GM12878 (cell line): Measurements from ENCODE around the gene XIRP1. TPM values are rescaled to one million over a fixed set of nuclear protein-coding genes. Genes with fewer than 3 reads are reported as not detected.
A peak's percentile ranks its signal among the peaks of the same experiment; 100 is the strongest.

ENCODE experiments used
- ATAC-seq: fragments of 200-7000 bp; cut with Tn5 transposase; 3 replicates; pipeline ENCODE4 v1.9.1; 2020; ENCODE audit warnings: mild to moderate bottlenecking, moderate library complexity
- BruUV-seq: library from RNA; stranded (reverse); fragments of 400-500 nt; replicated peaks from 2 replicates; lab custom pipeline; 2021; lab: Mats Ljungman, UMichigan
- CTCF ChIA-PET: fragments of 300-600 bp; sonication (Branson Sonifier 250); formaldehyde crosslinking; extraction: SDS; loops from one replicate; lab custom pipeline; 2021; ENCODE audit warnings: inconsistent platforms; lab: Yijun Ruan, JAX
- POLR2A ChIA-PET: fragments of 350-600 bp; formaldehyde crosslinking; extraction: SDS; loops from one replicate; lab custom pipeline; 2021; ENCODE audit warnings: inconsistent platforms; lab: Charles Lee
- RAD21 ChIA-PET: fragments of 300-600 bp; sonication (Branson Sonifier 250); formaldehyde crosslinking; loops from one replicate; lab custom pipeline; 2023; ENCODE audit warnings: antibody characterized with exemption; ENCODE audit not compliant: unreplicated experiment; lab: Charles Lee
- SMC1A ChIA-PET: fragments of 300-600 bp; sonication (Branson Sonifier 250); formaldehyde crosslinking; loops from one replicate; lab custom pipeline; 2023; ENCODE audit not compliant: unreplicated experiment, uncharacterized antibody; lab: Charles Lee
- DNase-seq: peaks from one replicate; pipeline ENCODE4 v3.0.0-alpha.2; 2011; ENCODE audit warnings: low read depth, low spot score
- FAIRE-seq: peaks from 3 replicates; lab custom pipeline; 2011; peaks lifted over from hg19 to GRCh38; lab: Jason Lieb, UNC
- H2AFZ ChIP-seq: 2 replicates; pipeline ENCODE4 v1.6.0; 2011; ENCODE audit warnings: low read depth, low read length, control low read depth; ENCODE audit not compliant: control insufficient read depth
- H3K27ac ChIP-seq: 2 replicates; pipeline ENCODE4 v1.5.1; 2011; ENCODE audit warnings: control low read depth; ENCODE audit not compliant: control insufficient read depth, insufficient read depth
- H3K27me3 ChIP-seq, 2 experiments: replicated peaks in 1 of 2; 2 replicates each; pipeline versions ENCODE4 v1.6.0 to v1.6.1; 2011; ENCODE audit warnings: low read length in 1 of 2; ENCODE audit not compliant: control insufficient read depth in 2 of 2, insufficient read depth in 2 of 2
- H3K36me3 ChIP-seq, 2 experiments: 2 replicates each; pipeline ENCODE4 v1.5.1; 2011; ENCODE audit warnings: low read length in 1 of 2; ENCODE audit not compliant: control insufficient read depth in 2 of 2, insufficient read depth in 2 of 2
- H3K4me1 ChIP-seq: 2 replicates; pipeline ENCODE4 v1.6.1; 2011; ENCODE audit warnings: mild to moderate bottlenecking, low read length, moderate library complexity, mixed read lengths; ENCODE audit not compliant: control insufficient read depth, insufficient read depth
- H3K4me2 ChIP-seq: 2 replicates; pipeline ENCODE4 v1.6.0; 2011; ENCODE audit warnings: control low read depth; ENCODE audit not compliant: control insufficient read depth, insufficient read depth
- H3K4me3 ChIP-seq: fragments of 200-600 bp; sonication (generic); 2 replicates; pipeline ENCODE4 v1.5.1; 2016
- H3K79me2 ChIP-seq: 2 replicates; pipeline ENCODE4 v1.6.0; 2011; ENCODE audit warnings: low read length; ENCODE audit not compliant: control insufficient read depth, insufficient read depth
- H3K9ac ChIP-seq: 2 replicates; pipeline ENCODE4 v1.8.0; 2011; ENCODE audit warnings: low read length, control low read depth, mixed read lengths; ENCODE audit not compliant: control insufficient read depth, insufficient read depth
- H3K9me3 ChIP-seq: replicated peaks from 3 replicates; pipeline ENCODE4 v1.5.1; 2011; ENCODE audit warnings: mild to moderate bottlenecking, low read length; ENCODE audit not compliant: control insufficient read depth, insufficient read depth
- H4K20me1 ChIP-seq: 2 replicates; pipeline ENCODE4 v1.6.0; 2011; ENCODE audit not compliant: control insufficient read depth, insufficient read depth
- CBX5 ChIP-seq: sonication (generic); IDR thresholded peaks from 2 replicates; pipeline ENCODE4 v1.6.1; 2016; ENCODE audit warnings: low read depth, moderate library complexity, mild to moderate bottlenecking, inconsistent platforms
- DPF2 ChIP-seq: fragments of 450-650 bp; IDR thresholded peaks from 2 replicates; pipeline ENCODE4 v1.6.1; 2017; ENCODE audit warnings: mild to moderate bottlenecking
- GATAD2B ChIP-seq: fragments of 450-650 bp; conservative IDR thresholded peaks from 2 replicates; pipeline ENCODE4 v1.6.1; 2017; ENCODE audit warnings: low read depth, mild to moderate bottlenecking, moderate library complexity
- HDAC6 ChIP-seq: fragments of 200-600 bp; sonication (generic); IDR thresholded peaks from one replicate; pipeline ENCODE4 v1.8.0; 2017; ENCODE audit warnings: antibody characterized with exemption; ENCODE audit not compliant: unreplicated experiment
- LARP7 ChIP-seq: fragments of 450-650 bp; IDR thresholded peaks from 2 replicates; pipeline ENCODE4 v1.6.1; 2017; ENCODE audit warnings: mild to moderate bottlenecking
- NRF1 ChIP-seq: conservative IDR thresholded peaks from 2 replicates; pipeline ENCODE4 v1.6.1; 2011; ENCODE audit warnings: mild to moderate bottlenecking, low read depth, low read length, improper control_type of control experiment
- SIN3A ChIP-seq: IDR thresholded peaks from 2 replicates; pipeline ENCODE4 v1.6.1; 2012; ENCODE audit warnings: low read depth, low read length, improper control_type of control experiment
- SUPT20H ChIP-seq: IDR thresholded peaks from 2 replicates; pipeline ENCODE4 v1.6.1; 2011; ENCODE audit warnings: low read depth, mild to moderate bottlenecking, low read length, moderate library complexity, borderline replicate concordance; ENCODE audit not compliant: control insufficient read depth
- TCF3 ChIP-seq: IDR thresholded peaks from 2 replicates; pipeline ENCODE4 v1.6.1; 2012; ENCODE audit warnings: low read depth, mild to moderate bottlenecking, low read length, borderline replicate concordance; ENCODE audit not compliant: insufficient read depth
- TCF7 ChIP-seq: IDR thresholded peaks from 2 replicates; pipeline ENCODE4 v1.6.1; 2014; ENCODE audit warnings: antibody characterized with exemption, borderline replicate concordance
- WGBS: methylation state at CpG from one replicate; pipeline ENCODE4 v1.1.6; 2016; ENCODE audit warnings: low lambda C conversion rate; ENCODE audit not compliant: insufficient replicate concordance, insufficient coverage; ENCODE audit errors: missing lambda C conversion rate; 5-methylcytosine and 5-hydroxymethylcytosine counted together
- in situ Hi-C: fragments of 300-500 bp; cut with MboI; formaldehyde crosslinking; loops from 9 replicates; pipeline ENCODE4 v1.14.3; 2018; ENCODE audit warnings: mixed read lengths
- intact Hi-C: fragments of 100-400 bp; cut with micrococcal nuclease; formaldehyde crosslinking; loops from one replicate; pipeline ENCODE4 v1.14.2; 2022; ENCODE audit not compliant: unreplicated experiment
- polyA plus RNA-seq, 11 experiments: library from polyadenylated mRNA; depleted of rRNA in 4 of 11; unstranded in 6 of 11; stranded (reverse) in 5 of 11; fragments of >200 nt; fragmentation: Nextera tagmentation in 4 of 11; fragmentation: Illumina TruSeq in 1 of 11; extraction: Ambion mirVana in 4 of 11; extraction: Trizol in 1 of 11; gene quantifications; 1 replicate in 1 of 11; 2 replicates in 10 of 11; pipeline versions ENCODE4 v1.2.1 to v1.2.3, GENCODE V29; 2011 to 2016; ENCODE audit warnings: inconsistent platforms in 2 of 11, missing spikeins in 2 of 11, low read depth in 1 of 11
- total RNA-seq, 4 experiments: library from RNA; depleted of rRNA in 3 of 4; stranded (reverse); fragments of >200 nt in 3 of 4; fragmentation: Illumina TruSeq in 1 of 4; extraction: Trizol in 1 of 4; gene quantifications; 2 replicates each; pipeline versions ENCODE4 v1.2.1 to v1.2.3, GENCODE V29; 2013 to 2021
- TF ChIP-seq, protein P1 (sequence below): fragments of 450-650 bp; IDR thresholded peaks from 2 replicates; pipeline ENCODE4 v1.6.1; 2016; ENCODE audit warnings: mild to moderate bottlenecking
- TF ChIP-seq, protein P2 (sequence below): fragments of 450-650 bp; IDR thresholded peaks from 2 replicates; pipeline ENCODE4 v1.6.1; 2016; ENCODE audit warnings: mild to moderate bottlenecking
- TF ChIP-seq, protein P3 (sequence below): IDR thresholded peaks from 2 replicates; pipeline ENCODE4 v1.6.1; 2012; ENCODE audit warnings: low read length, inconsistent platforms
- TF ChIP-seq, protein P4 (sequence below): IDR thresholded peaks from 2 replicates; pipeline ENCODE4 v1.6.1; 2011; ENCODE audit warnings: low read depth, mild to moderate bottlenecking, low read length, moderate library complexity, borderline replicate concordance; ENCODE audit errors: extremely low read depth
- TF ChIP-seq, protein P5 (sequence below): IDR thresholded peaks from 2 replicates; pipeline ENCODE4 v1.6.1; 2011; ENCODE audit warnings: borderline replicate concordance, low read depth, mild to moderate bottlenecking, moderate library complexity, low read length; ENCODE audit not compliant: insufficient read depth, poor library complexity, severe bottlenecking

The XIRP1 gene
- total and polyA plus RNA-seq, 10 of the 15 experiments (the other 5 are each of a cell fraction or from before 2014, with no cell fraction given), result 0.03 to 0.38 (median 0.08) TPM; not detected in 1

DNA sequence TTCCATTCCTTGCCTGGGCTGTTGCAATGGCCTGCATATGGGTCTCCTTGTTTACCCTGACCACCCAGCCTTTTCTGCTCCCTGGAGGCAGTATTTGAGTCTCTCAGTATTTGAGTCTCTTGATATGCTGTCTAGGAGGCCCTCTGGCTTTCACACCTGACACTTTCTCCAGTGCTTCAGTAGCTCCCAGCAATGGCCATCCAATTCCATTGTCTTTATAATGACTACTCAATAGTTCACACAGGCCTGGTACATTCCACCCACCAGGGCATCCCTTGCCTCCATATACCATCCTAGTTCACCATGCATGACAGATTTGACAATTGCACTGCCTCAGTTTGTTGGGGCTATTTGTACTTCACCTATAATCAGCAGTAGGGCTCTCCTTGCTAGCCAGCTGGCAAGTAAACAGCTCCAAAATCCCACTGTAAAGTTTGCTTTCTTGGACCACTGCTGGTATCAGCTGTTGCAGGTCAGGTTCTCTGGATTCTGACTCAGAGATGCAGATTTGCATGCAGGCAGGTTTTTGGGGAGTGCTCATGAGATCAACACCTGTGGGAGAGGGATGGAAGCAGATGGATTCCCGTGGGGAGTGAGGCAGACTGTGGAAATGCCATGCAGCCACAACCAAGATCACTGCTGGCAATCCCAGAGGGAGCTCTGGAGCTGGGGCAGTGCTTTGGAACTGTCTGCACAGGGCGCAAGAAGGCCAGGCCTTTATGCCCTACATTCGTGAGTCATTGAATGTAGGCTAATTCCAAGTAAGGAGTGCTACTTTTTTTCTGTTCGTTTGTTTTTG is 19.1 kb upstream of the XIRP1 start (continued):
- TF ChIP-seq, protein P1, sequence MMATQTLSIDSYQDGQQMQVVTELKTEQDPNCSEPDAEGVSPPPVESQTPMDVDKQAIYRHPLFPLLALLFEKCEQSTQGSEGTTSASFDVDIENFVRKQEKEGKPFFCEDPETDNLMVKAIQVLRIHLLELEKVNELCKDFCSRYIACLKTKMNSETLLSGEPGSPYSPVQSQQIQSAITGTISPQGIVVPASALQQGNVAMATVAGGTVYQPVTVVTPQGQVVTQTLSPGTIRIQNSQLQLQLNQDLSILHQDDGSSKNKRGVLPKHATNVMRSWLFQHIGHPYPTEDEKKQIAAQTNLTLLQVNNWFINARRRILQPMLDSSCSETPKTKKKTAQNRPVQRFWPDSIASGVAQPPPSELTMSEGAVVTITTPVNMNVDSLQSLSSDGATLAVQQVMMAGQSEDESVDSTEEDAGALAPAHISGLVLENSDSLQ, result no peak
- TF ChIP-seq, protein P2, sequence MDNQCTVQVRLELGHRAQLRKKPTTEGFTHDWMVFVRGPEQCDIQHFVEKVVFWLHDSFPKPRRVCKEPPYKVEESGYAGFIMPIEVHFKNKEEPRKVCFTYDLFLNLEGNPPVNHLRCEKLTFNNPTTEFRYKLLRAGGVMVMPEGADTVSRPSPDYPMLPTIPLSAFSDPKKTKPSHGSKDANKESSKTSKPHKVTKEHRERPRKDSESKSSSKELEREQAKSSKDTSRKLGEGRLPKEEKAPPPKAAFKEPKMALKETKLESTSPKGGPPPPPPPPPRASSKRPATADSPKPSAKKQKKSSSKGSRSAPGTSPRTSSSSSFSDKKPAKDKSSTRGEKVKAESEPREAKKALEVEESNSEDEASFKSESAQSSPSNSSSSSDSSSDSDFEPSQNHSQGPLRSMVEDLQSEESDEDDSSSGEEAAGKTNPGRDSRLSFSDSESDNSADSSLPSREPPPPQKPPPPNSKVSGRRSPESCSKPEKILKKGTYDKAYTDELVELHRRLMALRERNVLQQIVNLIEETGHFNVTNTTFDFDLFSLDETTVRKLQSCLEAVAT, result no peak
- no peak for TF ChIP-seq LARP7
- TF ChIP-seq, all 136 proteins: peak for 0

DNA sequence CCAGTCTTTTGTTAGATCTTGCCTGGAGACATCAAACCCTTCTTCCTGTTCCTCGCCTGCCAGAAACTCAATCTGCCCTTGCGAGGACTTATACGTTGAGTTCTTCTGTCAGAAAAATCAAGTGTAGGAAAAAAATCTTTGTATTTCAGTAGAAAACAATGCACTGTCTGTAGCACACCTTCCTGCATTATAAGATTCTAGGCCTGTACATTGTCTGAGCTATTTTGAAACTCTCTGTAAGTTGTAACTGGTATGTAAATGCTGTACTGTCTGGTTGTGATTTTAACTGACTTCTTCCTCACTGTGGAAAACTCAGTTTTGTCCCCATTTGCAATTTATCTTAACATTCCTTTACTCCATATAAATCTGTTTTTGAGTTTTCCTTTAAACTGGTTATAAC is 17.7 kb upstream of the XIRP1 start:
- CTCF ChIA-PET, result interaction anchor here (1.0 to 15.1 kb wide), 5 partner anchors 19 to 168 kb away, joined by 3 to 389 read pairs (median 5); partner anchors contain the start of gene XIRP1
- no peak for DNase-seq
- in situ Hi-C loops, result no loop called here
- H3K27me3 ChIP-seq, result no peaks in the 10 kb centered on the region
- POLR2A ChIA-PET, result interaction anchor here (1.1 kb wide), 1 partner anchor 79 kb away, joined by 3 read pairs; no protein-coding TSS in a partner anchor
- ATAC-seq, result peak; percentile 59
- no peak overlapping the region for H3K4me2 ChIP-seq
- intact Hi-C loops, result no loop called here
- H3K9ac ChIP-seq, result no peak overlapping the region
- H3K36me3 ChIP-seq, result no peaks in the 10 kb centered on the region
- no peak for FAIRE-seq
- RAD21 ChIA-PET, result interaction anchor here (1.3 to 2.2 kb wide), 5 partner anchors 21 to 168 kb away, joined by 3 to 19 read pairs (median 4); no protein-coding TSS in a partner anchor
- H4K20me1 ChIP-seq, result no peaks in the 10 kb centered on the region
- no TSS peak for BruUV-seq
- no peak overlapping the region for H2AFZ ChIP-seq
- SMC1A ChIA-PET, result interaction anchor here (1.0 to 13.1 kb wide), 5 partner anchors 20 to 79 kb away, joined by 3 to 237 read pairs (median 7); partner anchors contain the start of gene CX3CR1
- H3K4me1 ChIP-seq, result peaks cover 8% of the 10 kb centered on the region
- H3K27ac ChIP-seq, result no peak overlapping the region
- H3K79me2 ChIP-seq, result no peaks in the 10 kb centered on the region
- peaks cover 2% of the 10 kb centered on the region; the same call in 1 of the 3 replicates for H3K9me3 ChIP-seq
- WGBS, result 83% methylated on average over 3 of the region's 3 CpGs
- H3K4me3 ChIP-seq, result no peak overlapping the region
- TF ChIP-seq, protein P3, sequence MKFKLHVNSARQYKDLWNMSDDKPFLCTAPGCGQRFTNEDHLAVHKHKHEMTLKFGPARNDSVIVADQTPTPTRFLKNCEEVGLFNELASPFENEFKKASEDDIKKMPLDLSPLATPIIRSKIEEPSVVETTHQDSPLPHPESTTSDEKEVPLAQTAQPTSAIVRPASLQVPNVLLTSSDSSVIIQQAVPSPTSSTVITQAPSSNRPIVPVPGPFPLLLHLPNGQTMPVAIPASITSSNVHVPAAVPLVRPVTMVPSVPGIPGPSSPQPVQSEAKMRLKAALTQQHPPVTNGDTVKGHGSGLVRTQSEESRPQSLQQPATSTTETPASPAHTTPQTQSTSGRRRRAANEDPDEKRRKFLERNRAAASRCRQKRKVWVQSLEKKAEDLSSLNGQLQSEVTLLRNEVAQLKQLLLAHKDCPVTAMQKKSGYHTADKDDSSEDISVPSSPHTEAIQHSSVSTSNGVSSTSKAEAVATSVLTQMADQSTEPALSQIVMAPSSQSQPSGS, result no peak
- no peak for TF ChIP-seq TCF3
- TF ChIP-seq, protein P4, sequence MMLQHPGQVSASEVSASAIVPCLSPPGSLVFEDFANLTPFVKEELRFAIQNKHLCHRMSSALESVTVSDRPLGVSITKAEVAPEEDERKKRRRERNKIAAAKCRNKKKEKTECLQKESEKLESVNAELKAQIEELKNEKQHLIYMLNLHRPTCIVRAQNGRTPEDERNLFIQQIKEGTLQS, result no peak
- TF ChIP-seq NRF1, result no peak
- no peak for TF ChIP-seq CBX5
- TF ChIP-seq HDAC6, result no peak
- no peak for TF ChIP-seq TCF7
- TF ChIP-seq, protein P5, sequence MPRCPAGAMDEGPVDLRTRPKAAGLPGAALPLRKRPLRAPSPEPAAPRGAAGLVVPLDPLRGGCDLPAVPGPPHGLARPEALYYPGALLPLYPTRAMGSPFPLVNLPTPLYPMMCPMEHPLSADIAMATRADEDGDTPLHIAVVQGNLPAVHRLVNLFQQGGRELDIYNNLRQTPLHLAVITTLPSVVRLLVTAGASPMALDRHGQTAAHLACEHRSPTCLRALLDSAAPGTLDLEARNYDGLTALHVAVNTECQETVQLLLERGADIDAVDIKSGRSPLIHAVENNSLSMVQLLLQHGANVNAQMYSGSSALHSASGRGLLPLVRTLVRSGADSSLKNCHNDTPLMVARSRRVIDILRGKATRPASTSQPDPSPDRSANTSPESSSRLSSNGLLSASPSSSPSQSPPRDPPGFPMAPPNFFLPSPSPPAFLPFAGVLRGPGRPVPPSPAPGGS, result no peak
- TF ChIP-seq SUPT20H, result no peak
- no peak for TF ChIP-seq SIN3A
- no peak for TF ChIP-seq DPF2
- no peak for TF ChIP-seq GATAD2B
